HCT116 (cell line): Measurements from ENCODE around the gene CCDC120. TPM values are rescaled to one million over a fixed set of nuclear protein-coding genes. Genes with fewer than 3 reads are reported as not detected.

Source experiments
- ATAC-seq: fragments of 200-7000 bp; cut with Tn5 transposase; 2 replicates; pipeline ENCODE4 v1.9.1; 2020; ENCODE audit warnings: mild to moderate bottlenecking, moderate library complexity
- BruUV-seq: library from RNA; stranded (reverse); fragments of 400-500 nt; replicated peaks from 2 replicates; lab custom pipeline; 2021; lab: Mats Ljungman, UMichigan
- CTCF ChIA-PET: fragments of 300-600 bp; sonication (Branson Sonifier 250); formaldehyde crosslinking; loops from one replicate; lab custom pipeline; 2021; ENCODE audit warnings: antibody characterized with exemption; lab: Charles Lee
- POLR2A ChIA-PET: fragments of 300-600, 350-600 bp; sonication (Branson Sonifier 250); formaldehyde crosslinking; loops from one replicate; lab custom pipeline; 2021; ENCODE audit warnings: antibody characterized with exemption; lab: Charles Lee
- RAD21 ChIA-PET, 2 experiments: fragments of 300-600 bp; sonication (Branson Sonifier 250); formaldehyde crosslinking; loops; one replicate each; lab custom pipeline; 2023; ENCODE audit warnings: low total read pairs in 2 of 2; ENCODE audit not compliant: uncharacterized antibody in 2 of 2, unreplicated experiment in 2 of 2, low non-redundant PET in 1 of 2; lab: Charles Lee
- DNase-seq: peaks from one replicate; pipeline ENCODE4 v3.0.0-alpha.2; 2010; ENCODE audit warnings: low read depth, low spot score
- H2AFZ ChIP-seq: fragments of 200-600 bp; shearing (Covaris generic), sonication (generic); 2 replicates; pipeline ENCODE4 v1.6.1; 2017; ENCODE audit warnings: low read depth, mixed run types, mixed read lengths, antibody characterized with exemption, low read length; ENCODE audit not compliant: poor library complexity, severe bottlenecking
- H3K27ac ChIP-seq: 2 replicates; pipeline ENCODE4 v1.5.1; 2012; ENCODE audit warnings: low read depth, low read length
- H3K27me3 ChIP-seq: fragments of 200-600 bp; sonication (generic); 2 replicates; pipeline ENCODE4 v1.6.1; 2016; ENCODE audit warnings: mixed run types, low read length, mixed read lengths; ENCODE audit not compliant: insufficient read depth
- H3K36me3 ChIP-seq, 2 experiments: fragments of 200-500 bp in 1 of 2; fragments of 200-600 bp in 1 of 2; sonication (Bioruptor generic) in 1 of 2; sonication (generic) in 1 of 2; 2 replicates each; pipeline versions ENCODE4 v1.5.1 to v1.6.1; 2014 to 2016; ENCODE audit warnings: low read length in 2 of 2, inconsistent platforms in 1 of 2, mixed read lengths in 1 of 2, mixed run types in 1 of 2; ENCODE audit not compliant: insufficient read depth in 2 of 2, control insufficient read depth in 1 of 2
- H3K4me1 ChIP-seq, 2 experiments: fragments of 200-600 bp in 1 of 2; sonication (generic) in 1 of 2; 2 replicates each; pipeline versions ENCODE4 v1.5.1 to v1.6.1; 2012 to 2017; ENCODE audit warnings: low read length in 2 of 2, inconsistent platforms in 1 of 2, mild to moderate bottlenecking in 1 of 2, mixed read lengths in 1 of 2, mixed run types in 1 of 2, moderate library complexity in 1 of 2; ENCODE audit not compliant: insufficient read depth in 2 of 2, control insufficient read depth in 1 of 2
- H3K4me2 ChIP-seq: fragments of 200-600 bp; sonication (generic); 2 replicates; pipeline ENCODE4 v1.6.1; 2017; ENCODE audit warnings: mixed run types, low read length, mixed read lengths
- H3K4me3 ChIP-seq, 2 experiments: fragments of 200-600 bp in 1 of 2; sonication (generic) in 1 of 2; replicated peaks in 1 of 2; 2 replicates each; pipeline ENCODE4 v1.5.1; 2011 to 2016; ENCODE audit warnings: low read length in 2 of 2, control low read depth in 1 of 2, low read depth in 1 of 2, mild to moderate bottlenecking in 1 of 2, mixed read lengths in 1 of 2, mixed run types in 1 of 2
- H3K79me2 ChIP-seq: fragments of 200-600 bp; sonication (generic); 2 replicates; pipeline ENCODE4 v1.6.1; 2017; ENCODE audit warnings: mild to moderate bottlenecking, mixed run types, low read length, moderate library complexity, mixed read lengths; ENCODE audit not compliant: insufficient read depth
- H3K9ac ChIP-seq: fragments of 200-600 bp; sonication (generic); 2 replicates; pipeline ENCODE4 v1.6.1; 2016; ENCODE audit warnings: low read length, mixed read lengths
- H3K9me2 ChIP-seq: fragments of 200-600 bp; sonication (generic), shearing (Covaris generic); 2 replicates; pipeline ENCODE4 v1.6.1; 2017; ENCODE audit warnings: mixed run types, mild to moderate bottlenecking, moderate library complexity; ENCODE audit not compliant: insufficient read depth
- H3K9me3 ChIP-seq, 2 experiments: fragments of 200-500 bp in 1 of 2; fragments of 200-600 bp in 1 of 2; sonication (Bioruptor generic) in 1 of 2; sonication (generic) in 1 of 2; 2 replicates each; pipeline ENCODE4 v1.6.1; 2014 to 2017; ENCODE audit warnings: low read length in 2 of 2, mixed read lengths in 2 of 2, inconsistent platforms in 1 of 2, low read depth in 1 of 2, mild to moderate bottlenecking in 1 of 2, mixed run types in 1 of 2, moderate library complexity in 1 of 2; ENCODE audit not compliant: control insufficient read depth in 1 of 2, insufficient read depth in 1 of 2
- H4K20me1 ChIP-seq: fragments of 200-600 bp; sonication (generic), shearing (Covaris generic); 2 replicates; pipeline ENCODE4 v1.6.1; 2017; ENCODE audit warnings: mixed run types, mild to moderate bottlenecking, moderate library complexity; ENCODE audit not compliant: insufficient read depth
- ZFX ChIP-seq: fragments of 450-650 bp; IDR thresholded peaks from 2 replicates; pipeline ENCODE4 v1.6.1; 2017
- intact Hi-C: fragments of 100-400 bp; cut with micrococcal nuclease; formaldehyde crosslinking; loops from 2 replicates; pipeline ENCODE4 v1.10.0; 2022
- total RNA-seq: library from RNA; stranded (reverse); gene quantifications from one replicate; pipeline ENCODE4 v1.2.1, GENCODE V29; 2021; ENCODE audit not compliant: unreplicated experiment
- TF ChIP-seq, protein P1 (sequence below): IDR thresholded peaks from 2 replicates; pipeline ENCODE4 v1.6.1; 2012
- TF ChIP-seq, protein P2 (sequence below): IDR thresholded peaks from 2 replicates; pipeline ENCODE4 v1.6.1; 2011; ENCODE audit warnings: mild to moderate bottlenecking, low read length, moderate library complexity; ENCODE audit not compliant: insufficient replicate concordance; ENCODE audit errors: extremely low read depth

CCDC120 gene
- total RNA-seq, 1 experiment from 2014 or later: 13.5 TPM

DNA sequence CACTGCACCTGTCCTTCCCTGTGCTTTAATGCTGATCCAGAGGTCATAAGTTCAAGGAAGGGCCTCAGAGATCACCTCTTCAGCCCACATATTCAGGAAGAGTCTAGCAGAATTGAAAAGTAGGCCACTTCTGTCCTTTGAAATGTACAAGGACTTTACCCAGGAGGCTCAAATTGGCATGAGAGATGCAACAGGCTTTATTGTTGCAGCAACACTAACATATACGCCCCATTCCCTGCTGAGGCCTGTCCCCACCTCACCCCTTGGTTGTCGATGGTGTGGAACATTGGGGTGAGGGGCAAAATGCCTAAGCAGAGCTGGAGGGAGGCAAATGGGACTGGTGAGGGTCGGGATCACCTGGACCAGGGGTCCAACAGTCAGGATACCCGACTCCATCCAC is 12.2 kb downstream of the CCDC120 start:
- H3K36me3 ChIP-seq: no peaks in the 10 kb centered on the region
- no peak for DNase-seq
- H4K20me1 ChIP-seq: no peaks in the 10 kb centered on the region
- no peak overlapping the region for H2AFZ ChIP-seq
- ChIA-PET CTCF (no interaction called here), POLR2A (no interaction called here)
- no peaks in the 10 kb centered on the region for H3K9me3 ChIP-seq
- H3K4me2 ChIP-seq: no peak overlapping the region
- intact Hi-C loops: no loop called here
- no peaks in the 10 kb centered on the region for H3K9me2 ChIP-seq
- BruUV-seq: no TSS peak
- TF ChIP-seq, protein P1, sequence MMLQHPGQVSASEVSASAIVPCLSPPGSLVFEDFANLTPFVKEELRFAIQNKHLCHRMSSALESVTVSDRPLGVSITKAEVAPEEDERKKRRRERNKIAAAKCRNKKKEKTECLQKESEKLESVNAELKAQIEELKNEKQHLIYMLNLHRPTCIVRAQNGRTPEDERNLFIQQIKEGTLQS: no peak
- TF ChIP-seq ZFX: no peak
- TF ChIP-seq, all 23 proteins: peak for 0
- H3K4me1 ChIP-seq: peaks cover 0 to 15% of the 10 kb centered on the region in 2 experiments; a peak in 2 of 4 replicates
- H3K27me3 ChIP-seq: no peaks in the 10 kb centered on the region
- H3K9ac ChIP-seq: no peak overlapping the region
- H3K27ac ChIP-seq: no peak overlapping the region
- ATAC-seq: no peak
- H3K79me2 ChIP-seq: no peaks in the 10 kb centered on the region
- RAD21 ChIA-PET: no interaction called here
- H3K4me3 ChIP-seq: no peak overlapping the region

DNA sequence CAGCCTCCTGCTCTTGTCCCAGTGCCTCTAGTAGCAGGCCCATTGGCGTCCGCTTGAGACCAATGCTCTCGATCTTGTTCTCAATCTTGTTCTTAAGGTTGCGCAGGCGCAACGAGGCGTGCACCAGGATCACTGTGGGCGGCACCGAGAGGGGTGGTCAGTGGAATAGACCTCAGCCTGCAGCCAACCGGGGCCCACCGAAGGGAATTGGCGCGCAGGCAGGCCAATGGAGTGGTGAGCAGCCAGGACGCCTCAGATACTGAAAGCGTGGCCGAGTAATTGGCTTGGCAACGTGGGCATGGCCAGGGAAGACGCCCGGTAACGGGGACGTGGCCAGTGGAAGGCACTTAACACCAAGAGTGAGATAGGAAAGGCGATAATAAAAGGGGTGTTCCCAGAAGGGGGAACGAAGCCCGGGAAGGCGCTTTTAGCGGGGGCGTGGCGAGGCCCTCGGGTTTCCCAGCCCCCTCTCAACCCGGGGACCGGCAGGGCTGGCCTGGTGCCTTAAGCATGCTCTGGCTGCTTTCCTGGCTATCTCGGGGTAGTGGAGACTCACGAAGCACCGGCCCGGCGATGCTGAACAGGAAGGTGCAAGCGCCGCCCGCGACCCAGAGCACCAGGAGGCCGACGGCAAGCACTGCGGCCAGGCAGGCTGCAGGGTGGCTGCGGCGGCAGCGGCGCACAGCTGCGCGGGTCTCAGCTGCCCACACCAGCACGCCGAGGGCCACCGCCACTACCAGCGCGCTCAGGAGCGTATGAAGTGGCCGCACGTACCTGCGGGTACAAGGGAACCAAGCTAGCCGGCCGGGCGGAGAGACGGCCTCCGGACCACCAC is 13.3 kb downstream of the CCDC120 start:
- BruUV-seq: no TSS peak
- Histone ChIP-seq H3K79me2 (no peaks in the 10 kb centered on the region), H4K20me1 (no peaks in the 10 kb centered on the region), H3K4me1 (peaks cover 0 to 15% of the 10 kb centered on the region in 2 experiments; a peak in 2 of 4 replicates), H3K9ac (no peak overlapping the region), H3K9me3 (no peaks in the 10 kb centered on the region), H3K9me2 (no peaks in the 10 kb centered on the region), H3K27me3 (no peaks in the 10 kb centered on the region), H3K36me3 (no peaks in the 10 kb centered on the region), H3K4me3 (no peak overlapping the region), H3K27ac (no peak overlapping the region), H3K4me2 (no peak overlapping the region), H2AFZ (no peak overlapping the region)
- intact Hi-C loops: no loop called here
- CTCF ChIA-PET: no interaction called here
- POLR2A ChIA-PET: no interaction called here
- TF ChIP-seq, protein P2, sequence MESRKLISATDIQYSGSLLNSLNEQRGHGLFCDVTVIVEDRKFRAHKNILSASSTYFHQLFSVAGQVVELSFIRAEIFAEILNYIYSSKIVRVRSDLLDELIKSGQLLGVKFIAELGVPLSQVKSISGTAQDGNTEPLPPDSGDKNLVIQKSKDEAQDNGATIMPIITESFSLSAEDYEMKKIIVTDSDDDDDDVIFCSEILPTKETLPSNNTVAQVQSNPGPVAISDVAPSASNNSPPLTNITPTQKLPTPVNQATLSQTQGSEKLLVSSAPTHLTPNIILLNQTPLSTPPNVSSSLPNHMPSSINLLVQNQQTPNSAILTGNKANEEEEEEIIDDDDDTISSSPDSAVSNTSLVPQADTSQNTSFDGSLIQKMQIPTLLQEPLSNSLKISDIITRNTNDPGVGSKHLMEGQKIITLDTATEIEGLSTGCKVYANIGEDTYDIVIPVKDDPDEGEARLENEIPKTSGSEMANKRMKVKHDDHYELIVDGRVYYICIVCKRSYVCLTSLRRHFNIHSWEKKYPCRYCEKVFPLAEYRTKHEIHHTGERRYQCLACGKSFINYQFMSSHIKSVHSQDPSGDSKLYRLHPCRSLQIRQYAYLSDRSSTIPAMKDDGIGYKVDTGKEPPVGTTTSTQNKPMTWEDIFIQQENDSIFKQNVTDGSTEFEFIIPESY: no peak
- no peak for ATAC-seq
- RAD21 ChIA-PET: no interaction called here
- no peak for DNase-seq
